IMR-90 (cell line): ENCODE measurements around the gene ARHGAP32. TPM values are rescaled to one million over a fixed set of nuclear protein-coding genes. Genes with fewer than 3 reads are reported as not detected.

ENCODE experiments used
- ATAC-seq: fragments of 200-7000 bp; cut with Tn5 transposase; 2 replicates; pipeline ENCODE4 v1.9.1; 2020; ENCODE audit warnings: low read depth, mild to moderate bottlenecking, moderate library complexity
- BruUV-seq: library from RNA; stranded (reverse); fragments of 400-500 nt; replicated peaks from 2 replicates; lab custom pipeline; 2021; lab: Mats Ljungman, UMichigan
- CTCF ChIA-PET: fragments of 300-600 bp; formaldehyde crosslinking; extraction: SDS; loops from one replicate; lab custom pipeline; 2021; ENCODE audit warnings: antibody characterized with exemption; lab: Yijun Ruan, JAX
- POLR2A ChIA-PET: fragments of 300-600 bp; sonication (Branson Sonifier 250); formaldehyde crosslinking; loops from one replicate; lab custom pipeline; 2022; ENCODE audit warnings: antibody characterized with exemption; ENCODE audit not compliant: unreplicated experiment; lab: Charles Lee
- DNase-seq: peaks from one replicate; pipeline ENCODE4 v3.0.0; 2013
- H2AFZ ChIP-seq: replicated peaks from 2 replicates; pipeline ENCODE3; 2013; ENCODE audit warnings: low read length, mild to moderate bottlenecking; ENCODE audit not compliant: poor library complexity
- H2AK5ac ChIP-seq: 2 replicates; pipeline ENCODE4 v1.6.1; 2013; ENCODE audit warnings: low read depth, low read length, inconsistent platforms
- H2AK9ac ChIP-seq: replicated peaks from 2 replicates; pipeline ENCODE3; 2013; ENCODE audit warnings: mild to moderate bottlenecking, low read depth, low read length, moderate library complexity; ENCODE audit not compliant: poor library complexity
- H2BK120ac ChIP-seq: 2 replicates; pipeline ENCODE4 v1.6.1; 2013; ENCODE audit warnings: low read depth, low read length, inconsistent platforms
- H2BK15ac ChIP-seq: 3 replicates; pipeline ENCODE4 v1.6.1; 2013; ENCODE audit warnings: low read depth, low read length, inconsistent platforms
- H2BK20ac ChIP-seq: 2 replicates; pipeline ENCODE4 v1.6.1; 2013; ENCODE audit warnings: low read depth, mild to moderate bottlenecking, inconsistent platforms, low read length, moderate library complexity
- H2BK5ac ChIP-seq: 2 replicates; pipeline ENCODE4 v1.6.1; 2013; ENCODE audit warnings: mild to moderate bottlenecking, low read depth, low read length, inconsistent platforms; ENCODE audit not compliant: poor library complexity, severe bottlenecking
- H3K14ac ChIP-seq: replicated peaks from 2 replicates; pipeline ENCODE4 v1.6.1; 2013; ENCODE audit warnings: low read depth, low read length, inconsistent platforms
- H3K18ac ChIP-seq: 2 replicates; pipeline ENCODE4 v1.6.1; 2013; ENCODE audit warnings: low read depth, low read length, control low read depth
- H3K23ac ChIP-seq: 2 replicates; pipeline ENCODE4 v1.6.1; 2013; ENCODE audit warnings: low read depth, low read length, inconsistent platforms
- H3K27ac ChIP-seq: 2 replicates; pipeline ENCODE4 v1.5.1; 2013; ENCODE audit warnings: mild to moderate bottlenecking, control low read depth, low read length; ENCODE audit not compliant: insufficient read depth
- H3K27me3 ChIP-seq: 2 replicates; pipeline ENCODE4 v1.6.1; 2013; ENCODE audit warnings: low read length; ENCODE audit not compliant: control insufficient read depth, insufficient read depth
- H3K36me3 ChIP-seq: 2 replicates; pipeline ENCODE4 v1.6.1; 2013; ENCODE audit warnings: low read length, mixed read lengths; ENCODE audit not compliant: control insufficient read depth, insufficient read depth
- H3K4ac ChIP-seq: 2 replicates; pipeline ENCODE4 v1.6.1; 2013; ENCODE audit warnings: low read depth, low read length, inconsistent platforms
- H3K4me1 ChIP-seq: 2 replicates; pipeline ENCODE4 v1.6.1; 2013; ENCODE audit warnings: low read length, mixed read lengths; ENCODE audit not compliant: control insufficient read depth, insufficient read depth
- H3K4me2 ChIP-seq: 2 replicates; pipeline ENCODE4 v1.6.1; 2013; ENCODE audit warnings: low read depth, mild to moderate bottlenecking, control low read depth, low read length, moderate library complexity
- H3K4me3 ChIP-seq: 2 replicates; pipeline ENCODE4 v1.5.1; 2013; ENCODE audit warnings: low read depth, mild to moderate bottlenecking, control low read depth, low read length, moderate library complexity; ENCODE audit not compliant: insufficient read depth
- H3K56ac ChIP-seq: 2 replicates; pipeline ENCODE4 v1.6.1; 2013; ENCODE audit warnings: low read length, inconsistent platforms; ENCODE audit not compliant: insufficient read depth; ENCODE audit errors: extremely low read depth
- H3K79me1 ChIP-seq, 2 experiments: 2 replicates each; pipeline ENCODE4 v1.6.1; 2013; ENCODE audit warnings: low read length in 2 of 2, inconsistent platforms in 1 of 2, low read depth in 1 of 2
- H3K9ac ChIP-seq: 2 replicates; pipeline ENCODE4 v1.6.1; 2013; ENCODE audit warnings: low read depth, low read length, control low read depth
- H3K9me1 ChIP-seq: 2 replicates; pipeline ENCODE4 v1.6.1; 2013; ENCODE audit warnings: low read length, inconsistent platforms; ENCODE audit not compliant: insufficient read depth
- H3K9me3 ChIP-seq: 2 replicates; pipeline ENCODE4 v1.6.1; 2013; ENCODE audit warnings: low read length; ENCODE audit not compliant: control insufficient read depth, insufficient read depth
- H4K20me1 ChIP-seq: 2 replicates; pipeline ENCODE4 v1.6.1; 2013; ENCODE audit warnings: low read length, inconsistent platforms; ENCODE audit not compliant: insufficient read depth
- H4K5ac ChIP-seq: 2 replicates; pipeline ENCODE4 v1.6.1; 2013; ENCODE audit warnings: mild to moderate bottlenecking, low read depth, low read length, control low read depth
- H4K8ac ChIP-seq, 2 experiments: 2 replicates each; pipeline ENCODE4 v1.6.1; 2013; ENCODE audit warnings: low read depth in 2 of 2, low read length in 2 of 2, control low read depth in 1 of 2, inconsistent platforms in 1 of 2
- H4K91ac ChIP-seq: 2 replicates; pipeline ENCODE4 v1.6.1; 2013; ENCODE audit warnings: low read depth, low read length, inconsistent platforms; ENCODE audit not compliant: insufficient read depth
- BHLHE40 ChIP-seq: fragments of 150-350 bp; IDR thresholded peaks from 2 replicates; pipeline ENCODE4 v1.6.1; 2016; ENCODE audit warnings: mild to moderate bottlenecking, low read depth, low read length
- NFE2L2 ChIP-seq: fragments of 150-350 bp; IDR thresholded peaks from 2 replicates; pipeline ENCODE4 v1.6.1; 2016; ENCODE audit warnings: low read depth, mild to moderate bottlenecking, low read length
- POLR2A ChIP-seq: IDR thresholded peaks from 2 replicates; pipeline ENCODE4 v1.6.1; 2012; ENCODE audit warnings: mild to moderate bottlenecking, low read depth, low read length
- RCOR1 ChIP-seq: IDR thresholded peaks from 2 replicates; pipeline ENCODE4 v1.6.1; 2012; ENCODE audit warnings: mild to moderate bottlenecking, low read length, improper control_type of control experiment; ENCODE audit not compliant: insufficient replicate concordance
- RFX5 ChIP-seq: IDR thresholded peaks from 2 replicates; pipeline ENCODE4 v1.8.0; 2012; ENCODE audit warnings: low read depth, mild to moderate bottlenecking, low read length, moderate library complexity
- dilution Hi-C: fragments of 300-500 bp; cut with HindIII; formaldehyde crosslinking; loops from one replicate; pipeline ENCODE4 v1.14.3; 2018; ENCODE audit warnings: low sequenced_read_pairs; ENCODE audit not compliant: unreplicated experiment
- in situ Hi-C: fragments of 300-500 bp; cut with MboI; formaldehyde crosslinking; loops from 3 replicates; pipeline ENCODE4 v1.14.3; 2019; ENCODE audit warnings: low sequenced_read_pairs, inconsistent platforms, mixed read lengths
- intact Hi-C: fragments of 100-400 bp; cut with micrococcal nuclease; formaldehyde crosslinking; loops from 2 replicates; pipeline ENCODE4 v1.10.0; 2022
- polyA plus RNA-seq, 3 experiments: library from polyadenylated mRNA; depleted of rRNA; stranded (reverse); fragments of >200 nt; gene quantifications; 2 replicates each; pipeline ENCODE4 v1.2.3, GENCODE V29; 2012; ENCODE audit warnings: low replicate concordance in 1 of 3
- total RNA-seq: library from RNA; depleted of rRNA; stranded (reverse); fragments of >200 nt; gene quantifications from 2 replicates; pipeline ENCODE4 v1.2.3, GENCODE V29; 2012

The ARHGAP32 gene
- total and polyA plus RNA-seq, 2 of the 4 experiments (the other 2 are of a cell fraction): 4.1 to 8.4 TPM

GRCh38 chr11:129040934-129041333, 151.2 kb downstream of the ARHGAP32 start:
- no peaks in the 10 kb centered on the region for H4K20me1 ChIP-seq
- peaks cover 2% of the 10 kb centered on the region for H3K4me1 ChIP-seq
- no peak overlapping the region for H2AFZ ChIP-seq
- TF ChIP-seq NFE2L2: no peak
- no peak for TF ChIP-seq POLR2A
- TF ChIP-seq BHLHE40: no peak
- TF ChIP-seq RCOR1: no peak
- no peak for TF ChIP-seq RFX5
- H4K5ac ChIP-seq: no peak overlapping the region
- H2AK9ac ChIP-seq: no peak overlapping the region
- ChIA-PET CTCF (no interaction called here), POLR2A (no interaction called here)
- in situ Hi-C loops: no loop called here
- no peak overlapping the region for H2BK20ac ChIP-seq
- no peak overlapping the region for H3K56ac ChIP-seq
- intact Hi-C loops: no loop called here
- DNase-seq (no peak), ATAC-seq (no peak)
- H3K14ac ChIP-seq: no peak overlapping the region
- no peak overlapping the region for H3K4me3 ChIP-seq
- H3K4me2 ChIP-seq: no peak overlapping the region
- H3K27me3 ChIP-seq: no peaks in the 10 kb centered on the region
- H3K9ac ChIP-seq: no peak overlapping the region
- no TSS peak for BruUV-seq
- no peak overlapping the region for H2AK5ac ChIP-seq
- H3K18ac ChIP-seq: no peak overlapping the region
- no peak overlapping the region for H3K4ac ChIP-seq
- dilution Hi-C loops: no loop called here
- H4K8ac ChIP-seq: no peak overlapping the region
- no peak overlapping the region for H3K27ac ChIP-seq
- H2BK120ac ChIP-seq: no peak overlapping the region
- no peak overlapping the region for H2BK5ac ChIP-seq
- no peak overlapping the region for H3K23ac ChIP-seq
- H4K91ac ChIP-seq: no peak overlapping the region
- H2BK15ac ChIP-seq: no peak overlapping the region
- no peaks in the 10 kb centered on the region for H3K36me3 ChIP-seq
- H3K9me3 ChIP-seq: no peaks in the 10 kb centered on the region
- no peaks in the 10 kb centered on the region; the same call in 1 of the 2 replicates for H3K9me1 ChIP-seq
- H3K79me1 ChIP-seq: no peaks in the 10 kb centered on the region
